ENCODE results near the gene NMRAL1.

Gene NMRAL1

GRCh38 chr16:4513086-4513860 lies 38.8 kb upstream of the NMRAL1 start:
- no peaks in the 10 kb centered on the region for H3K4me1 ChIP-seq (ENCODE audit: control insufficient read depth, insufficient read depth, low read length)
- no peak overlapping the region for H3K27ac ChIP-seq (ENCODE audit: low read depth, low read length)
- H3K4me3 ChIP-seq (ENCODE audit: low read depth, low read length), result no peak overlapping the region
- no peaks in the 10 kb centered on the region for H3K9me3 ChIP-seq (ENCODE audit: control insufficient read depth, insufficient read depth, low read depth, low read length)
- H3K36me3 ChIP-seq (ENCODE audit: control insufficient read depth, insufficient read depth, low read length), result peaks cover 56% of the 10 kb centered on the region
- H3K9ac ChIP-seq (ENCODE audit: low read length), result no peak overlapping the region
- no peaks in the 10 kb centered on the region for H3K27me3 ChIP-seq (ENCODE audit: control insufficient read depth, insufficient read depth, low read length)

GRCh38 chr16:4512473-4512872 lies 38.0 kb upstream of the NMRAL1 start:
- H3K27me3 ChIP-seq (ENCODE audit: control insufficient read depth, insufficient read depth, low read length), result no peaks in the 10 kb centered on the region
- H3K9me3 ChIP-seq (ENCODE audit: control insufficient read depth, insufficient read depth, low read depth, low read length), result no peaks in the 10 kb centered on the region
- no peaks in the 10 kb centered on the region for H3K4me1 ChIP-seq (ENCODE audit: control insufficient read depth, insufficient read depth, low read length)
- no peak overlapping the region for H3K9ac ChIP-seq (ENCODE audit: low read length)
- H3K4me3 ChIP-seq (ENCODE audit: low read depth, low read length), result no peak overlapping the region
- no peak overlapping the region for H3K27ac ChIP-seq (ENCODE audit: low read depth, low read length)
- peaks cover 64% of the 10 kb centered on the region for H3K36me3 ChIP-seq (ENCODE audit: control insufficient read depth, insufficient read depth, low read length)

- H3K4me1 ChIP-seq (ENCODE audit: control insufficient read depth, insufficient read depth, low read length), result no peaks in the 10 kb centered on the region
- H3K36me3 ChIP-seq (ENCODE audit: control insufficient read depth, insufficient read depth, low read length), result peaks cover 67% of the 10 kb centered on the region
- H3K4me3 ChIP-seq (ENCODE audit: low read depth, low read length), result no peak overlapping the region
- no peak overlapping the region for H3K27ac ChIP-seq (ENCODE audit: low read depth, low read length)
- H3K9ac ChIP-seq (ENCODE audit: low read length), result no peak overlapping the region
- H3K27me3 ChIP-seq (ENCODE audit: control insufficient read depth, insufficient read depth, low read length), result no peaks in the 10 kb centered on the region
- H3K9me3 ChIP-seq (ENCODE audit: control insufficient read depth, insufficient read depth, low read depth, low read length), result no peaks in the 10 kb centered on the region
Measured at GRCh38 chr16:4511441-4512082, 37.1 kb upstream of the NMRAL1 start.

- H3K36me3 ChIP-seq (ENCODE audit: control insufficient read depth, insufficient read depth, low read length), result peaks cover 67% of the 10 kb centered on the region
- no peak overlapping the region for H3K9ac ChIP-seq (ENCODE audit: low read length)
- H3K4me1 ChIP-seq (ENCODE audit: control insufficient read depth, insufficient read depth, low read length), result no peaks in the 10 kb centered on the region
- H3K27ac ChIP-seq (ENCODE audit: low read depth, low read length), result no peak overlapping the region
- no peaks in the 10 kb centered on the region for H3K27me3 ChIP-seq (ENCODE audit: control insufficient read depth, insufficient read depth, low read length)
- no peaks in the 10 kb centered on the region for H3K9me3 ChIP-seq (ENCODE audit: control insufficient read depth, insufficient read depth, low read depth, low read length)
- H3K4me3 ChIP-seq (ENCODE audit: low read depth, low read length), result no peak overlapping the region
Measured at GRCh38 chr16:4510747-4511426, 36.5 kb upstream of the NMRAL1 start.

GRCh38 chr16:4510131-4510530 lies 35.7 kb upstream of the NMRAL1 start:
- H3K36me3 ChIP-seq (ENCODE audit: control insufficient read depth, insufficient read depth, low read length), result peaks cover 69% of the 10 kb centered on the region
- H3K4me1 ChIP-seq (ENCODE audit: control insufficient read depth, insufficient read depth, low read length), result no peaks in the 10 kb centered on the region

GRCh38 chr16:4509420-4509819 lies 35.0 kb upstream of the NMRAL1 start:
- Histone ChIP-seq H3K4me1 (ENCODE audit: control insufficient read depth, insufficient read depth, low read length) (no peaks in the 10 kb centered on the region), H3K27ac (ENCODE audit: low read depth, low read length) (no peak overlapping the region), H3K9me3 (ENCODE audit: control insufficient read depth, insufficient read depth, low read depth, low read length) (no peaks in the 10 kb centered on the region), H3K9ac (ENCODE audit: low read length) (no peak overlapping the region), H3K4me3 (ENCODE audit: low read depth, low read length) (no peak overlapping the region), H3K27me3 (ENCODE audit: control insufficient read depth, insufficient read depth, low read length) (no peaks in the 10 kb centered on the region), H3K36me3 (ENCODE audit: control insufficient read depth, insufficient read depth, low read length) (peaks cover 68% of the 10 kb centered on the region)

More at GRCh38 chr16:4510131-4510530, 35.7 kb upstream of the NMRAL1 start:
- H3K9ac ChIP-seq (ENCODE audit: low read length), result no peak overlapping the region
- no peaks in the 10 kb centered on the region for H3K27me3 ChIP-seq (ENCODE audit: control insufficient read depth, insufficient read depth, low read length)
- no peaks in the 10 kb centered on the region for H3K9me3 ChIP-seq (ENCODE audit: control insufficient read depth, insufficient read depth, low read depth, low read length)
- H3K27ac ChIP-seq (ENCODE audit: low read depth, low read length), result no peak overlapping the region
- no peak overlapping the region for H3K4me3 ChIP-seq (ENCODE audit: low read depth, low read length)

GRCh38 chr16:4508806-4509205 lies 34.4 kb upstream of the NMRAL1 start:
- Histone ChIP-seq H3K36me3 (ENCODE audit: control insufficient read depth, insufficient read depth, low read length) (peaks cover 62% of the 10 kb centered on the region), H3K9ac (ENCODE audit: low read length) (no peak overlapping the region), H3K9me3 (ENCODE audit: control insufficient read depth, insufficient read depth, low read depth, low read length) (no peaks in the 10 kb centered on the region), H3K27ac (ENCODE audit: low read depth, low read length) (no peak overlapping the region), H3K4me1 (ENCODE audit: control insufficient read depth, insufficient read depth, low read length) (no peaks in the 10 kb centered on the region), H3K27me3 (ENCODE audit: control insufficient read depth, insufficient read depth, low read length) (no peaks in the 10 kb centered on the region), H3K4me3 (ENCODE audit: low read depth, low read length) (no peak overlapping the region)

GRCh38 chr16:4507588-4508345 lies 33.3 kb upstream of the NMRAL1 start:
- H3K9me3 ChIP-seq (ENCODE audit: control insufficient read depth, insufficient read depth, low read depth, low read length), result no peaks in the 10 kb centered on the region
- H3K4me1 ChIP-seq (ENCODE audit: control insufficient read depth, insufficient read depth, low read length), result no peaks in the 10 kb centered on the region
- peaks cover 53% of the 10 kb centered on the region for H3K36me3 ChIP-seq (ENCODE audit: control insufficient read depth, insufficient read depth, low read length)
- H3K9ac ChIP-seq (ENCODE audit: low read length), result no peak overlapping the region
- no peaks in the 10 kb centered on the region for H3K27me3 ChIP-seq (ENCODE audit: control insufficient read depth, insufficient read depth, low read length)
- no peak overlapping the region for H3K27ac ChIP-seq (ENCODE audit: low read depth, low read length)
- no peak overlapping the region for H3K4me3 ChIP-seq (ENCODE audit: low read depth, low read length)

GRCh38 chr16:4506450-4506849 lies 32.0 kb upstream of the NMRAL1 start:
- Histone ChIP-seq H3K27ac (ENCODE audit: low read depth, low read length) (no peak overlapping the region), H3K36me3 (ENCODE audit: control insufficient read depth, insufficient read depth, low read length) (peaks cover 41% of the 10 kb centered on the region), H3K9ac (ENCODE audit: low read length) (no peak overlapping the region), H3K9me3 (ENCODE audit: control insufficient read depth, insufficient read depth, low read depth, low read length) (no peaks in the 10 kb centered on the region), H3K27me3 (ENCODE audit: control insufficient read depth, insufficient read depth, low read length) (no peaks in the 10 kb centered on the region), H3K4me3 (ENCODE audit: low read depth, low read length) (no peak overlapping the region), H3K4me1 (ENCODE audit: control insufficient read depth, insufficient read depth, low read length) (no peaks in the 10 kb centered on the region)

GRCh38 chr16:4505356-4506147 lies 31.1 kb upstream of the NMRAL1 start:
- Histone ChIP-seq H3K4me1 (ENCODE audit: control insufficient read depth, insufficient read depth, low read length) (peaks cover 6% of the 10 kb centered on the region; the same call in 1 of the 2 replicates), H3K9ac (ENCODE audit: low read length) (no peak overlapping the region)

More at GRCh38 chr16:4505356-4506147, 31.1 kb upstream of the NMRAL1 start:
- Histone ChIP-seq H3K9me3 (ENCODE audit: control insufficient read depth, insufficient read depth, low read depth, low read length) (no peaks in the 10 kb centered on the region), H3K27me3 (ENCODE audit: control insufficient read depth, insufficient read depth, low read length) (no peaks in the 10 kb centered on the region), H3K27ac (ENCODE audit: low read depth, low read length) (no peak overlapping the region), H3K36me3 (ENCODE audit: control insufficient read depth, insufficient read depth, low read length) (peaks cover 33% of the 10 kb centered on the region), H3K4me3 (ENCODE audit: low read depth, low read length) (no peak overlapping the region)
